DND-41 (cell line): Measurements from ENCODE around the gene GNAI2.

Source experiments
- ATAC-seq: fragments of 200-7000 bp; cut with Tn5 transposase; 3 replicates; pipeline ENCODE4 v1.9.1; 2021; ENCODE audit warnings: low read depth; ENCODE audit not compliant: insufficient read depth
- DNase-seq: peaks from one replicate; pipeline ENCODE4 v3.0.0-alpha.2; 2020
- H2AFZ ChIP-seq: 2 replicates; pipeline ENCODE4 v1.6.0; 2012; ENCODE audit warnings: low read depth, low read length
- H3K27ac ChIP-seq: 2 replicates; pipeline ENCODE4 v1.5.1; 2012; ENCODE audit warnings: low read length, inconsistent platforms
- H3K27me3 ChIP-seq: fragments of 200-600 bp; sonication (generic); 2 replicates; pipeline ENCODE4 v1.6.0; 2012; ENCODE audit warnings: low read length, mild to moderate bottlenecking, inconsistent platforms; ENCODE audit not compliant: insufficient read depth, poor library complexity
- H3K36me3 ChIP-seq: 2 replicates; pipeline ENCODE4 v1.5.1; 2012; ENCODE audit warnings: low read length, inconsistent platforms; ENCODE audit not compliant: insufficient read depth
- H3K4me1 ChIP-seq: 2 replicates; pipeline ENCODE4 v1.5.1; 2012; ENCODE audit warnings: mild to moderate bottlenecking, low read length; ENCODE audit not compliant: insufficient read depth
- H3K4me2 ChIP-seq: 2 replicates; pipeline ENCODE4 v1.6.0; 2012; ENCODE audit warnings: mild to moderate bottlenecking, moderate library complexity, low read length, inconsistent platforms; ENCODE audit not compliant: insufficient read depth
- H3K4me3 ChIP-seq, 2 experiments: fragments of 200-600 bp in 1 of 2; shearing (Covaris generic) in 1 of 2; 2 replicates each; pipeline ENCODE4 v1.5.1; 2012 to 2016; ENCODE audit warnings: inconsistent platforms in 2 of 2, low read length in 2 of 2, mild to moderate bottlenecking in 2 of 2, low read depth in 1 of 2, moderate library complexity in 1 of 2
- H3K79me2 ChIP-seq: 2 replicates; pipeline ENCODE4 v1.6.0; 2012; ENCODE audit warnings: low read length, inconsistent platforms; ENCODE audit not compliant: insufficient read depth
- H3K9ac ChIP-seq: 2 replicates; pipeline ENCODE4 v1.6.0; 2012; ENCODE audit warnings: low read depth, mild to moderate bottlenecking, inconsistent platforms, low read length, moderate library complexity
- H3K9me3 ChIP-seq: 2 replicates; pipeline ENCODE4 v1.5.1; 2012; ENCODE audit warnings: low read length, moderate library complexity, mild to moderate bottlenecking, inconsistent platforms; ENCODE audit not compliant: insufficient read depth, severe bottlenecking
- H4K20me1 ChIP-seq: 2 replicates; pipeline ENCODE4 v1.6.0; 2012; ENCODE audit warnings: low read length; ENCODE audit not compliant: insufficient read depth
- EZH2 ChIP-seq: IDR thresholded peaks from 3 replicates; pipeline ENCODE4 v1.6.1; 2012; ENCODE audit warnings: borderline replicate concordance, low read depth, mild to moderate bottlenecking, moderate library complexity, low read length, inconsistent platforms; ENCODE audit not compliant: severe bottlenecking
- TF ChIP-seq, protein P1 (sequence below): IDR thresholded peaks from 2 replicates; pipeline ENCODE4 v1.5.1; 2012; ENCODE audit warnings: borderline replicate concordance, low read length, moderate library complexity, mild to moderate bottlenecking; ENCODE audit not compliant: poor library complexity, severe bottlenecking; ENCODE audit errors: extremely low read depth

Gene GNAI2

DNA sequence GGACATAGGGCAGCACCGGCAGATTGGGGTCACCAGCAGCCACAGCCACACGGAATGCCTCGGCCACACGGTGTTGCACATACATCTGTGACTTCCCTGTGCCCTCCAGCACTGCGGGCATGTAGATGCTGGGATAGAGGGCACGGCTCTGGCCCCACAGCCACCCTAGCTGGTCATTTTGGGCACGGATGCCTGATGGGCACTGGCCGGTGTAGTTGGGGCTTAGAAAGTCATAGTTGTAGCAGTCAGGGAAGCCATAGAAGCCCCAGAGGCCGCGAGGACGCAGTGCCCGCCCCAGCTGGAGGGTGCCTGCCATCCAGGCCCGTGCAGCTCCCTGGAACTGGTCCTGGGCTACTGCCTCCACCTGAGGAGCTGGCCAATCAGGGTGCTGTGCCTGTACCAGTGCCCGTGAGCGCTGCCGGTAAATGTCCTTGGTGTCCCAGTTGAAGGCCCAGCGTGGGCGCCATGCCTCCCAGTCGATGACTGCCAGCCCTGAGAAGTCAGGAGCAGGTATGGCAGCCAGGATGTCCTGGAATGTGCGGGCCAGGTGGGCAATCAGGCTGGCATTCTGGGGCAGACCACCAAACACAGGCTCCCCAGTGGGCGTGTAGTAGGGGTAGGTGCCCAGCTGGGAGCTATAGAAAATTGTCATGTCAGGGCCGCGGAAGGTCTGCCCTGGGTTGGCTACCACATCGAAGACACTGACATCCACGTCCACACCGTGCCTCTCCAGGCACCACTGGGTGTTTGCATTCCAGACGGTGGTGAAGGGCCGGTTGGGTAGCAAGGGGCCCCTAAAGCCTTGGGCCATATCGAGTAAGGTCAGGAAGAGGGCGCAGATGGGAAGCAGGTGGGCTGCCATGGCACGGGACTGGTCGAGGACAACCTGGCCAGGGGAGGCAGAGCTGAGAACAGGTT, 66.3 kb downstream of the GNAI2 start:
- DNase-seq: no peak
- peaks cover 4% of the 10 kb centered on the region for H3K9me3 ChIP-seq
- H3K4me2 ChIP-seq: no peak overlapping the region
- H3K79me2 ChIP-seq: peaks cover 7% of the 10 kb centered on the region; the same call in 1 of the 2 replicates
- H3K27ac ChIP-seq: no peak overlapping the region
- no peak for ATAC-seq
- peaks cover 3% of the 10 kb centered on the region; the same call in 1 of the 2 replicates for H4K20me1 ChIP-seq
- peaks cover 28% of the 10 kb centered on the region for H3K4me1 ChIP-seq
- no peak overlapping the region for H3K4me3 ChIP-seq
- H3K9ac ChIP-seq: no peak overlapping the region
- peaks cover 2% of the 10 kb centered on the region; the same call in 1 of the 2 replicates for H3K36me3 ChIP-seq
- H3K27me3 ChIP-seq: no peaks in the 10 kb centered on the region
- TF ChIP-seq EZH2: no peak
- TF ChIP-seq, protein P1, sequence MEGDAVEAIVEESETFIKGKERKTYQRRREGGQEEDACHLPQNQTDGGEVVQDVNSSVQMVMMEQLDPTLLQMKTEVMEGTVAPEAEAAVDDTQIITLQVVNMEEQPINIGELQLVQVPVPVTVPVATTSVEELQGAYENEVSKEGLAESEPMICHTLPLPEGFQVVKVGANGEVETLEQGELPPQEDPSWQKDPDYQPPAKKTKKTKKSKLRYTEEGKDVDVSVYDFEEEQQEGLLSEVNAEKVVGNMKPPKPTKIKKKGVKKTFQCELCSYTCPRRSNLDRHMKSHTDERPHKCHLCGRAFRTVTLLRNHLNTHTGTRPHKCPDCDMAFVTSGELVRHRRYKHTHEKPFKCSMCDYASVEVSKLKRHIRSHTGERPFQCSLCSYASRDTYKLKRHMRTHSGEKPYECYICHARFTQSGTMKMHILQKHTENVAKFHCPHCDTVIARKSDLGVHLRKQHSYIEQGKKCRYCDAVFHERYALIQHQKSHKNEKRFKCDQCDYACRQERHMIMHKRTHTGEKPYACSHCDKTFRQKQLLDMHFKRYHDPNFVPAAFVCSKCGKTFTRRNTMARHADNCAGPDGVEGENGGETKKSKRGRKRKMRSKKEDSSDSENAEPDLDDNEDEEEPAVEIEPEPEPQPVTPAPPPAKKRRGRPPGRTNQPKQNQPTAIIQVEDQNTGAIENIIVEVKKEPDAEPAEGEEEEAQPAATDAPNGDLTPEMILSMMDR: no peak
- no peak overlapping the region for H2AFZ ChIP-seq

DNA sequence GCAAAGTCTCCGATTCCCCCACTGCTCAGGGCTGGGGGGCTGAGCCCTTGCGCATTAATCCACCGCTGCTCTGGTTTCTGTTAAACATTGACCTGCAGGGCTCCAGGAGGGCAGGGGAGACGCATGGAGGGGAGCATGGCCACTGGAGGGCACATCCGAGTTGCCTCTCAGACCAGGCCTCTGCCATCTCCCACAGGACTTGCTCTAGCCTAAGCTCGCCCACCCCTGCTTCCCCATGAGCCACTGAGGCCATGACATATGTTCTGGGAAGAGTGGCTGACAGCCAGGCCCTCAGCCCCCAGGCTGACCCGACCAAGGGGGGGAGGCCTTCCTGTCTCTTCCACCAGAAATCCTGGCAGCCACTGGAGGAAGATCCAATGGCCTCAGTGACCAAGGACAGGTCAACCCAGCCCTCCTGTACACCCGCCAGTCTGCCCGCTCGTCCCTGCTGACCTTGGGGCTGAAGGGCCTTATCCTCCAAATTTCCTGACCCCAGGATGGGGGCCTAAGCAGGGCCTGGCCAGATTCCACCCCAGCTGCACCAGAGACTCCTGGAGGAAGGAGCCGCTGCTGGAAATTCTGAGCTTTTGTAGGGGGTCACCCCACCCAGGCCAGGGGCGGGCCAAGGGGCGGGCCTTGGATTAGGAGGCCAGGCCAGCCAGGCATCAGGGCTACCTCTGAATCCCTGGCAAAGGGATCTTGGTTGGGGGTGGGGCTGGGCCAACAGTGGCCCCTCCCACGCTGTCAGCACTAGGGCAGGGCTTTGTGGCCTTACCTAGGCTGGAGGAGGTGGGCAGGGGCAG, 67.2 kb downstream of the GNAI2 start, which contains the start of gene HYAL1:
TSS of gene HYAL1 (minus strand) at position 562 of the 803 bp plus-strand sequence. CDS start 618 bp downstream, outside the sequence.
- peaks cover 10% of the 10 kb centered on the region for H3K9me3 ChIP-seq
- H3K4me3 ChIP-seq: no peak within 1 kb of the TSS
- H3K27ac ChIP-seq: no peak within 1 kb of the TSS
- peaks cover 5% of the 10 kb centered on the region; the same call in 1 of the 2 replicates for H3K79me2 ChIP-seq
- TF ChIP-seq, protein P1: no peak
- TF ChIP-seq EZH2: no peak
- peaks cover 22% of the 10 kb centered on the region for H3K4me1 ChIP-seq
- no peak for ATAC-seq
- 0 out of 2 replicates have a peak, but pooled peaks cover 2% of the 10 kb centered on the region for H4K20me1 ChIP-seq
- no peak within 1 kb of the TSS for H2AFZ ChIP-seq
- DNase-seq: no peak
- H3K36me3 ChIP-seq: no peaks in the 10 kb centered on the region
- H3K9ac ChIP-seq: no peak within 1 kb of the TSS
- H3K27me3 ChIP-seq: no peaks in the 10 kb centered on the region
- no peak within 1 kb of the TSS for H3K4me2 ChIP-seq

DNA sequence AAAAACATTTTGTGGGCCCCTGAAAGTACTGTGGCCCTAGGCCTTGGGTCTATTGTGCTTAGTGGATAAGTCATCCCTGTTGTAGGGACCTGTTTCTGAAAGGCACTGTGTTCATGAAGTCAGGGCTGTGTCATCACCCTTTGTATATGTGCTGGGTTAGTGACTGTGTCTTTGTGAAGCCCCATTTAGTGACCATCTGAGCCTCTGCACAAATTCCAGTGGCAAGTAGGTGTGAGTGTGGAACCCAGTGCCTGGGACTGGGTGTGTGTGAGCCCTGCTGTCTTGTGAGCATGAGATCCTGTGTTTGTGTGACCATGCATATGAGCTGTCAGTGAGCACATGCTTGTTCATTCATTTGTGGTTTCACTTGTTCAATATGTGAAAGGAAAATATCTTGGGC, 68.6 kb downstream of the GNAI2 start:
- Histone ChIP-seq H3K27me3 (no peaks in the 10 kb centered on the region), H2AFZ (no peak overlapping the region), H3K4me1 (peaks cover 11% of the 10 kb centered on the region), H3K4me2 (no peak overlapping the region), H3K9me3 (peaks cover 14% of the 10 kb centered on the region), H3K36me3 (no peaks in the 10 kb centered on the region), H3K79me2 (no peaks in the 10 kb centered on the region), H4K20me1 (no peaks in the 10 kb centered on the region), H3K9ac (no peak overlapping the region), H3K27ac (no peak overlapping the region), H3K4me3 (no peak overlapping the region)
- DNase-seq (no peak), ATAC-seq (no peak)
- no peak for TF ChIP-seq EZH2
- TF ChIP-seq, protein P1: no peak
